Left ventricle myocardium superior (tissue), 1 donor: ENCODE data around the gene FOXB1. TPM values are rescaled to one million over a fixed set of nuclear protein-coding genes. Genes with fewer than 3 reads are reported as not detected.

Experiments used
- ATAC-seq: fragments of 200-7000 bp; cut with Tn5 transposase; one replicate; pipeline ENCODE4 v1.9.1; 2020; ENCODE audit warnings: mild to moderate bottlenecking, moderate library complexity
- DNase-seq: peaks from one replicate; pipeline ENCODE4 v3.0.0-alpha.2; 2020
- intact Hi-C: fragments of 100-400 bp; cut with micrococcal nuclease; formaldehyde crosslinking; loops from one replicate; pipeline ENCODE4 v1.11.0; 2022
- total RNA-seq: library from RNA; stranded (reverse); fragmentation: NEBNext Ultra II Directional; extraction: Animal tissue kit (Norgen Biotek cat#: 25700); gene quantifications from one replicate; pipeline ENCODE4 v1.2.1, GENCODE V29; 2021
- donor health status: DM: no; HTN: yes; CAD: no; lungs with severe emphysema.

FOXB1 gene
- total RNA-seq, 1 donor from 2014 or later: not detected

GRCh38 chr15:60010858-60011257 lies 6.7 kb downstream of the FOXB1 start:
- ATAC-seq: no peak
- DNase-seq: no peak
- intact Hi-C loops: no loop called here

- DNase-seq: no peak
- intact Hi-C loops: no loop called here
- no peak for ATAC-seq
Measured at GRCh38 chr15:60012695-60013094, 8.6 kb downstream of the FOXB1 start.

DNA sequence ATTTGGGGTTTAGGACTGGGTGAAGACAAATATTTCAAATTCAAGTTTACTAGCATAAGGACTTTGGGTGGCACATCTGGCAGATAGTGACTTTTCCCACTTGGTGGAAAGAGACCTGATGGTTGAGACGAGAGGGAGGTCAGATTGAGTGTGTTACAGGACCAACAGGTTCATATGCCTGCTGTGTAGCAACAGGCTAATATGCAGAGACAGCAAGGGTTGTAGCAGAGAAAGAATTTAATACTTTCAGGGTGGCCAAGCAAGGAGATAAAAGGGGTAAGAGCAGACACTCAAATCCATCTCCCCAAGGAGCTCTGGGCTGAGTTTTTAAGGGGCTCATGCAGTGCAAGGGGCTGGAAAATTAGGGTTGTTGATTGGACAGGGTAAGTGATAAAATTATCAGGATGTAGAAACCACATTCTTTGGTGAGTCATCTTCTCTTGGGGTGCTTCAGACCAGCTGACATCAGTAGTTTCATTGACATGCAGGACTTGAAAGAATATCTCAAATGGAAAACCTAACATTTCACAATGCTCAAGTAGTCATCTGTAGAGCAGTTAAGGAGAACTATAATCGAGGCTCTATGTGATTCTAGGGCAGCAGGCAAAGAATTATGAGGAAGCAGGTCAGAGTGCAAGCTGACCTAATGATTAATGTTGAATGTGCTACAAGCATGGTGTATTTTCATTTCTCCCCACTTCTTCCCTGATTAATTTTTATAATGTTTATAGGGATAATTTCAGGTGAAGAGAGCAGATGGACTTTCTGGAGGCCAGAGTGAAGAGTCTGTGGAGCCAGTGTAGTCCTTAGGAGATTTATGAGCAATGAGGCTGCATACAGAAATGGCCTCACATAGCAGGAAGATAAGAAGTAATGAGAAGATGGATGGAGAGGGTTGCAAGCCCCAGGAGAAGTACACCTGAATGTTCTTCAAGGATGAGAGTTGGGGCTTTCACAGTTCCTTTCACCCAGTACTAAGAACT lies 13.7 kb downstream of the FOXB1 start:
- intact Hi-C loops: no loop called here
- no peak for ATAC-seq

GRCh38 chr15:60020736-60021135 lies 16.6 kb downstream of the FOXB1 start:
- no peak for DNase-seq

More for the DNA sequence above, 13.7 kb downstream of the FOXB1 start:
- no peak for DNase-seq

DNA sequence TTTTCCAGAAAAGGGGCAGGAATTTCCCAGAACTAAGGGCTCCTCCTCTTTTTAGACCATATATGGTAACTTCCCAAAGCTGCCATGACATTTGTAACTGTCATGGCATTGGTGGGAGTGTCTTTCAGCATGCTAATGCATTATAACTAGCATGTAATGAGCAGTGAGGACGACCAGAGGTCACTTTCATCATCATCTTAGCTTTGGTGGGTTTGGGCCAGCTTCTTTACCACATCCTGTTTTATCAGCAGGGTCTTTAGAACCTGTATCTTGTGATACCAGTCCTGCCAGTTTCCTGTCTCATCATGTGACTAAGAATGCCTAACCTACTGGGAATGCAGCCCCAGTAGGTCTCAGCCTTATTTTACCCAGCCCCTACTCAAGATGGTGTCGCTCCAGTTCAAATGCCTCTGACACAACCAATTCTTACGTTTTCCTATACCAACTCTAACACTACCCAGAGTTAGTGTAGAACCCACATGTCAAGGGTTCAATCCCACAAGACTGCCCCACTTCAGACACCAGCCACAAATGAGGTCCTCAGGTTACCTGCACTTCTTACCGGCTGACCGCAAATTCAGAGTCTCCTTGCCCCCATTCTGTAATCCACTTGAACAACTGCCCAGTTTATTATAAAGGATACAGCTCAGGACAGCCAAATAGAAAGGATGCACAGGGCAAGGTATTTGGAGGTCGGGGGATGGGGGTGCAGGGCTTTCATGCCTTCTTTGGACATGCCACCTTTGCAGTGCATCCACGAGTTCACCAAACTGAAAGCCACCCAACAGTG lies 17.7 kb downstream of the FOXB1 start:
- no peak for ATAC-seq
- DNase-seq: no peak
- intact Hi-C loops: no loop called here

More at GRCh38 chr15:60020736-60021135, 16.6 kb downstream of the FOXB1 start:
- intact Hi-C loops: no loop called here
- ATAC-seq: no peak

GRCh38 chr15:60022379-60022741 lies 18.2 kb downstream of the FOXB1 start:
- ATAC-seq (no peak), DNase-seq (no peak)
- intact Hi-C loops: no loop called here

DNA sequence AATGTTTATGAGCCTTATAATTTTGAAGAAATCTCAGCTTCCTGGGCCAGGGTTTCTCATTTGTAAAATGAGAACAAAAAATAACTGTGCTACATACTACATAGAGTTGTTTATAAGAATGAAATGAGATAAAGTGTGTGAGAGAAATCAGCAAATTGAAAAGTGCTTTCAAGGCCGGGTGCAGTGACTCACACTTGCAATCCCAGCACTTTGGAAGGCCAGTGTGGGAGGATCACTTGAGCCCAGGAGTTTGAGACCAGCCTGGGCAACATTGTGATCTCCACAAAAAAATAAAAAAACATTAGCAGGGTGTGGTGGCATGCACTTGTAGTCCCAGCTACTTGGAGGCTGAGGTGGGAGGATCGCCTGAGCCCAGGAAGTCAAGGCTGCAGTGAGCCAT lies 22.4 kb downstream of the FOXB1 start:
- ATAC-seq (no peak), DNase-seq (no peak)
- intact Hi-C loops: no loop called here

- no peak for ATAC-seq
- intact Hi-C loops: no loop called here
- no peak for DNase-seq
Measured at GRCh38 chr15:60035344-60035743, 31.2 kb downstream of the FOXB1 start.

GRCh38 chr15:60039316-60039715 lies 35.2 kb downstream of the FOXB1 start:
- intact Hi-C loops: no loop called here
- ATAC-seq (no peak), DNase-seq (no peak)

DNA sequence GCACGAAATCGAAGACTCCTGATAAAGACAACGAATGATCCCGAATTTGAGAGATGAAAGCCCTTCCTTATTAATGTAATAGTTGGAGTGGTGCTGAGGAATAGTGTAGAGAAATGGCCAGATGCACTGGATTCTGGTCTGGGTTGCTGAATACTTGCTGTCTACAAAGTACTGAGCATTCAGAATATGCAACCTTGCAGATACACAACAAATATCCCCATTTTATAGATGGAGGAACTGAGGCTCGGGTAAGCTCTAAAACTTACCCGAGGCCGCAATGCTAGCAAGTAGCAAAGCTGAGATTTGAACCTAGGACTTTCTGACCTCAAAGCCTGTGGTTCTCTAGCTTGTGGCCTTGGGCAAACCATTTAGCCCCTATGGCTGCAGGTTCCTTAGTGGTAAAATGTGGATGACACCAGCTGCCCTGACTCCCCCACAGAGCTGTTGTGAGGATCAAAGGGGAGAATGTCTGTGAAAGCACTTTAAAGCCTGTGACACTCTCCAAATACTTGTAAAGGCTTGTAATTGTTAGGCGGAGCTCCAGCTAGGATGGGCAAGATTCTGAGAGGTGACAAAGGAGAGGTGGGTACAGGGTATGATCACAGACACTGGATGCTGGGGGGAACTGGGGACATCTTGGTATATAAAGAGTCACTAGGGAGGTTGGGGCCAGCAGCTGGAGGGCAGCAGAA lies 39.8 kb downstream of the FOXB1 start:
- DNase-seq (no peak), ATAC-seq (no peak)
- intact Hi-C loops: no loop called here

DNA sequence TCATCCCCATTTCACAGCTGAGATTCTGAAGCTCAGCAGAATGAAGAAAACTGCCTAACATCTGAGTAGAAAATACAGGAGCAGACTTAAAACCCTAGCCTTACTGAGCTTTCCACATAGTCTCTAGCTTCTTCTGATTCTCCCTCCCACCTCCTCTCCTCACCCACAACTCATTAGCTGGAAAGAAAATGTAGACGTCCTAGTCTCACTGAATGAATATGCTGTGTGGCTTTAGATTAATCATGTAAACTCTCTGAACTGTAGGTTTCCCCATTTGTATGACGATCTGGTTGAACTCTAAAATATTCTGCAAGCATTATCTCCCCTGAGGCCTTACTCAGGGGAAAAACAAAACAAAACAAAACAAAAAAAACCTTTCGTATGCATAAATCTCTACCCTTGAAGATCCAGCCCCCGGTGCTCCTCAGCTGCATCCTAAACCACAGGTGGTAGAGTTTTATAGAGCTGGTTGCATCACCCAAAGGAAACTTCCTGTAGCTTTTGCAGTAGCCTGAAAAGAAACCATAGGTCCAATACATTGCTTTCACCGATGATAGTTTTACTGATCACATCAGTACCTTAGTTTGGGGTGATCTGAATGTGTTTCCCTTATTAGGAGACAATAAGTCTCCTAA lies 40.6 kb downstream of the FOXB1 start:
- ATAC-seq (no peak), DNase-seq (no peak)
- intact Hi-C loops: no loop called here

GRCh38 chr15:60047701-60048100 lies 43.6 kb downstream of the FOXB1 start:
- intact Hi-C loops: no loop called here
- no peak for DNase-seq
- ATAC-seq: no peak

DNA sequence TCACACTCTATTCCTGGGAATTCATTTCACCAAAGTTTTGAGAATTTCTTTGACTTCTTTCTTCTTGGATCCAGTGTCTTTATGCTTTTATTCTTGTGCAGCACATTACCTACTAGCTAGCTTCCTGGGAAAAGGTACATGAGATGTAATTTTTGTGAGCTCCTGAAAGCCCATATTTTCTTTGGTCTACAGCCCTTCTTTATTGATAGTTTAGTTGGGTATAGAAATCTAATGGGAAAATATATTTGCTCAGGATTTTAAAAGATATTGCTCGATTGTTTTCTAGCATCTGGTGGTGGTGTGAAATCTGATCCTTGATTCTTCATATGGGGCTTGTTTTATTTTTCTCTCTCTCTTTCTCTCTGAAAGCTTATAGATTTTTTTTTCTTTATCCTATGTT lies 45.8 kb downstream of the FOXB1 start:
- DNase-seq: no peak
- intact Hi-C loops: no loop called here
- ATAC-seq: no peak

- no peak for DNase-seq
- intact Hi-C loops: no loop called here
- ATAC-seq: no peak
Measured at GRCh38 chr15:60052796-60053195, 48.7 kb downstream of the FOXB1 start.

GRCh38 chr15:60054472-60054871 lies 50.4 kb downstream of the FOXB1 start:
- no peak for DNase-seq
- intact Hi-C loops: no loop called here
- no peak for ATAC-seq
